Large intestine (tissue), 3 donors: Measurements from ENCODE around the gene MANEAL. TPM values are rescaled to one million over a fixed set of nuclear protein-coding genes. Genes with fewer than 3 reads are reported as not detected.

ENCODE experiments used
- DNase-seq, 2 donors: peaks; one replicate each; pipeline versions ENCODE4 v3.0.0 to v3.0.0-alpha.2; 2013
- H3K27ac ChIP-seq: one replicate; pipeline ENCODE4 v1.5.1; 2013; ENCODE audit warnings: low read length
- H3K27me3 ChIP-seq: 2 replicates; pipeline ENCODE4 v1.6.1; 2013; ENCODE audit warnings: low read length; ENCODE audit not compliant: control insufficient read depth, insufficient read depth
- H3K36me3 ChIP-seq: 2 replicates; pipeline ENCODE4 v1.6.1; 2013; ENCODE audit warnings: low read length; ENCODE audit not compliant: control insufficient read depth, insufficient read depth
- H3K4me1 ChIP-seq: one replicate; pipeline ENCODE4 v1.6.1; 2013; ENCODE audit warnings: low read length; ENCODE audit not compliant: control insufficient read depth, insufficient read depth
- H3K4me3 ChIP-seq: one replicate; pipeline ENCODE4 v1.5.1; 2013; ENCODE audit warnings: low read length
- H3K9me3 ChIP-seq: one replicate; pipeline ENCODE4 v1.6.1; 2013; ENCODE audit warnings: mild to moderate bottlenecking, low read depth, low read length, moderate library complexity; ENCODE audit not compliant: control insufficient read depth
- WGBS: methylation state at CpG from one replicate; pipeline ENCODE4 v1.1.5; 2013; ENCODE audit warnings: low lambda C conversion rate; ENCODE audit not compliant: insufficient coverage; 5-methylcytosine and 5-hydroxymethylcytosine counted together
- polyA plus RNA-seq: library from polyadenylated mRNA; unstranded; fragments of 120-200 nt; gene quantifications from one replicate; pipeline ENCODE4 v1.2.1, GENCODE V29; 2013

The MANEAL gene
- polyA plus RNA-seq, 1 donor, result 5.6 TPM

DNA sequence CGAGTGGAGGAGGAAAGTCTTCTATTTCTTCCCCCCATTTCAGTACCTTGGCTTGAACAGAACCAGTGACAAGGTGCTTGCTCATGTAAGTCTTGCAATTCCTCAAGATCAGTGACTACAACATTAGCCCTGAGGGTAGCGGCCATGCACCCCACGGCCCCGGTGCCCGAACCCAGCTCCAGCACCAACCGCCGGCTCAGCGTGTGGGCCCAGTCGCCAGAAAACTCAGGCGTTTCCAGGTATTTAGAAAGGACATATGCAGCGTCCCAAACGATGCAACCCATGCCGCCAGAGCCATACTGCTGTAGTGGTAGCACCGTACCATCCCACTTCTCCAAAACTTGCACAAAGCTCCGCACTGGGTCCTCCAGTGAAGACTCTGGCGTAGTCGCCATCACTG is 11.2 kb upstream of the MANEAL start:
- WGBS, result no CpG with 5 or more reads among the region's 17 CpGs
- no peaks in the 10 kb centered on the region for H3K9me3 ChIP-seq
- H3K4me3 ChIP-seq, result no peak overlapping the region
- no peaks in the 10 kb centered on the region for H3K4me1 ChIP-seq
- no peaks in the 10 kb centered on the region for H3K36me3 ChIP-seq
- no peak overlapping the region for H3K27ac ChIP-seq
- DNase-seq, result no peak
- H3K27me3 ChIP-seq, result no peaks in the 10 kb centered on the region

DNA sequence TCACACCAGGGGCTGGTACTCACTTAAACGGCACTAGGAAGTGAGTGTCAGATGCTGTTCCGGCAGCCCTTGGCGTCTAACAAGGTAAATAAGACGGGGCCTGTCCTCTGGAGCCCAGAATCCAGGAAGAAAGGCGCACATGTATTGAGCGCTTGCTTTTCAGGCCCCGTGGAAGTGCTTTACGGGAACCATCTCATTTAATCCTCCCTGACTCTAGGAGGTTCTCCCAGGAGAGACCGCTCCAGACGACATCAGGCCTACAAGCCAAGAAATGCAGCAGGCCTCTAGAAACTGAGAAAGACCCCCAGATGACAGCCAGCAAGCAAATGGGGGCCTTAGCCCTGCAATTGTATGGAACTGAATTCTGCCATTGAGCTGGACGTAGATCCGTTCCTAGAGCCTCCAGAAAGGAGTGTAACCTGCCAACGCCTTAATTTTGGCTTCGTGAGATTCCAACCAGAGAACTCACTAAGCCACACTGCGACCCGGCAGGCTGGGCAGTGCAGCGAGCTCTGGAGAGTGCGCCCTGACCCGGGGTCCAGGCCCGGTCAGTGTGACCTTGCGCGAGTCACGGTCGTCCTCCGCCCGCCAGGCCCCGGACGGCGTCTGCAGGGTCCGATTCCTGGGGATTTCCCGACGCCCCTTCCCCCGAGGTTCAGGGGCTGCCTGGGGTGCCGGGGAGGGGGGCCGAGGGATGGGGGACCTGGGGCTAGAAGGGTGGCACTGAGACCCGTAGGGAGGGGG is 532 bp upstream of the MANEAL start:
- no peak overlapping the region for H3K27ac ChIP-seq
- H3K27me3 ChIP-seq, result peaks cover 36% of the 10 kb centered on the region
- H3K4me3 ChIP-seq, result no peak overlapping the region
- no peak for DNase-seq
- no CpG with 5 or more reads among the region's 36 CpGs for WGBS
- no peaks in the 10 kb centered on the region for H3K9me3 ChIP-seq
- peaks cover 3% of the 10 kb centered on the region for H3K4me1 ChIP-seq
- H3K36me3 ChIP-seq, result no peaks in the 10 kb centered on the region

DNA sequence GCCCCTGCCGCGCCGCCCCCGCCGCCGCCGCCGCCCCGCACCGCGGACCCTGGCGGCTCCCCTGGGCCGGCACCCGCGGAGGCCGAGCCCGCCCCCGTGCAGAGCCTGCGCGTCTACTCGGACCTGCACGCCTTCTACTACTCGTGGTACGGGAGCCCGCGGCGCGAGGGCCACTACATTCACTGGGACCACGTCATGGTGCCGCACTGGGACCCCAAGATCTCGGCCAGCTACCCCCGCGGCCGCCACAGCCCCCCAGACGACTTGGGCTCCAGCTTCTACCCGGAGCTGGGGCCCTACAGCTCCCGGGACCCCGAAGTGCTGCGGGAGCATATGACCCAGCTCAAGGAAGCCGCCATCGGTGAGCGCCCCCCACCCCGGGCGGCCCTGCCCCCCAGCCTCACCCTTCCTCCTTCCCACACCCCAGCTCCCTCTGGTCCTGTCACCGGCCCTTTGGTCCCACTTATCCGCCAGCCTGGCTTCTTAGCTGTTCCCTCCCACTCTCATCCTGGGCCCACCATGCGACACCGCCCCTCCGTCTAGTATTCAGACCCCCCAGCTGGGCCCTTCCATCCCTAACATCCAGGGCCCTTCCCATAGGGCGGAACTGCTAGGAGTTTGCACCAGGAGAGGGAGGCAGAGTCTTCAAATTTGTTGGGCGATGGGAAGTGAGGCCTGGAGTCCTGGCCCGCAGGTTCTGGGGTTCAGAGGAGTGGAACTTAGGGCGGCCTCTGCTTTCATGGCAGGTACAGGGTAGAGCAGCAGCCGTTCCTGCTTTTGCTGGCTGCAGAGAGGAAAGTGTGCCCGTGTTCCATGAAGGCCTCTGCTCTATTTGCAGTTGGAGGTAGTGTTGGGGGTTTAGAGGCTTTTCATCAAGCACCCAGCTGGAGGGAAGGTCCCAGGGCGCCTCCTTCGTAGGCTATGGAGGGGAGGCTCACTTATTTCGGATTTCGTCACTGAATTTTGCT is 1.0 kb downstream of the MANEAL start:
- Histone ChIP-seq H3K4me3 (peak overlapping the region; percentile 19), H3K9me3 (no peaks in the 10 kb centered on the region), H3K27me3 (peaks cover 36% of the 10 kb centered on the region), H3K27ac (no peak overlapping the region), H3K36me3 (peaks cover 4% of the 10 kb centered on the region), H3K4me1 (peaks cover 3% of the 10 kb centered on the region)
- DNase-seq, result no peak
- no CpG with 5 or more reads among the region's 59 CpGs for WGBS

DNA sequence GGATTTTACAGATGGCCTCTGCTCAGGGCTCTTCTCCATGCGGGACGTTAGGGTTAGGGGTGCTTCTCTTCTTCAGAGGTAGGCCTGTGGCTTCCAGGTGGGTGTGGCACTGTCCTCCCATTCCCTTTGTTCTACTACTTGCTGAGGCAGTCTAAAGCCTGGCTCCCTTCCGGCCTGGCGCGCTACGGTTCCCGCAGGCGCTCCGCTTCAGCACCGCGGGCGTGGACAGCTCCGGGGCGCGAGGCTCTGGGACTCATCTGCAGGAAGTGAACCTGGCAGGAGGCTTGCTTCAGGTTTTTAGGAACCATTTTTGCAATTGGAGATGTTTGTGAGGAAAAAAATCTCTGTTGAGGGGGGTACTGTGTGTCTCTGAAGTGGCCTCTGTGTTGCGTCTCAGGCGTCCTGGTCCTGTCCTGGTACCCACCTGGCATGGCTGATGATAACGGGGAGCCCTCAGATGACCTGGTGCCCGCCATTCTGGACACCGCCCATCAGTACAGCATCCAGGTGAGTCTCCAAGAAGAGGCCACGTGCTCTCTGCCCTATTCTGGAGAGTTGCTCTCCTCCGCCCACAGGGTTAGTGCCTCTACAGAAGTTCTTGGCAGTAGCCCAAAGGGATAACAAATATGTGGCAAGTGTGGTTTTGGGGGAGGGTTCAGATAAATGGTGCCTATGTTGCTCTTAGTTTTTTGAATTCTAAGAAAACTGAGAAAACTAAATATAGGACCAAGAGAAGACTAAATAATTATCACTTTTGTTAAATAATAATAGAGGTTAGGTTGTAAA is 1.9 kb downstream of the MANEAL start:
- WGBS, result no CpG with 5 or more reads among the region's 22 CpGs
- peaks cover 33% of the 10 kb centered on the region for H3K27me3 ChIP-seq

DNA sequence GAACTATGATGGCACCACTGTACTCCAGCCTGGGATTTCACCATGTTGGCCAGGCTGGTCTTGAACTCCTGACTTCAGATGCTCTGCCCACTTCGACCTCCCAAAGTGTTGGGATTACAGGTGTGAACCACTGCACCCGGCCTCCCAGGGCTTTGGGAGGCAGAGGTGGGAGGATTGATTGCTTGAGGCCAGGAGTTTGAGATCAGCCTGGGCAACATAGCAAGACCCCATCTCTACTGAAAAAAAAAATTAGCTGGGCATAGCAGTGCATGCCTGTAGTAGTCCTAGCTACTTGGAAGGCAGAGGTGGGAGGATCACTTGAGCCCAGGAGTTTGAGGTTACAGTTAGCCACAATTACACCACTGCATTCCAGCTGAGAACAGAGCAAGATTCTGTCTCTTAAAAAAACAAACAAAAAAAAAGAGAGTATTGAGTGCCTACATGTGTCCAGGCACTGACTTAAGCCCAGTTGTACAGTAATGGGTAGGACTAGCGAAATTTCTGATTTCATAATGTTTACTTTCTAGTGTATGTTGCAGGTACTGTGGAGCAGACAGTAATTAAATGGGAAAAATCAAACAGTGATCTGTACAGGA is 4.2 kb downstream of the MANEAL start:
- Histone ChIP-seq H3K27ac (no peak overlapping the region), H3K4me3 (no peak overlapping the region), H3K9me3 (no peaks in the 10 kb centered on the region), H3K27me3 (peaks cover 14% of the 10 kb centered on the region), H3K4me1 (peaks cover 3% of the 10 kb centered on the region), H3K36me3 (peaks cover 21% of the 10 kb centered on the region)
- WGBS, result 100% methylated on average over 1 of the region's 3 CpGs
- no peak for DNase-seq

More for the DNA sequence above, 1.9 kb downstream of the MANEAL start:
- Histone ChIP-seq H3K4me3 (no peak overlapping the region), H3K36me3 (peaks cover 9% of the 10 kb centered on the region), H3K27ac (no peak overlapping the region), H3K4me1 (peaks cover 3% of the 10 kb centered on the region), H3K9me3 (no peaks in the 10 kb centered on the region)
- DNase-seq, result peak; percentile 31 to 58

DNA sequence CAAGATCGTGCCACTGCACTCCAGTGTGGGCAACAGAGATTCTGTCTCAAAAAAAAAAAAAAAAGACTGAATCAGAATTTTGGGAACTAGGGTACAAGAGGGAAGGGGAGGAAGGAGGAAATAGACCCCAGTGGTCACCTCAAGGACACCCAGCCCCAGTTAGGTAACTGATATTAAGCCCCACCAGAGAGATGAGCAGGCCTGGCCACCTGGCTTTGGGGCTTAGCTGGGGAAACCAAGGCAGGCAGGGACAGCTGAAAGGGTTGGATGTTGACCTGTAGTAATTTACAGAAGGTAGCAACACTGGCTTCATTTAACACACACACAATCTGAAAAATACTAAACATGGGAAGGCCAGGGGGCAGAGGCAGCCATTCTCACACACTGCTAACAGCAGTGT is 8.8 kb downstream of the MANEAL start:
- H3K4me3 ChIP-seq, result no peak overlapping the region
- H3K9me3 ChIP-seq, result no peaks in the 10 kb centered on the region
- WGBS, result no CpG with 5 or more reads among the region's 1 CpG
- H3K27me3 ChIP-seq, result no peaks in the 10 kb centered on the region
- no peak for DNase-seq
- peaks cover 61% of the 10 kb centered on the region for H3K36me3 ChIP-seq
- peaks cover 6% of the 10 kb centered on the region for H3K4me1 ChIP-seq
- no peak overlapping the region for H3K27ac ChIP-seq

DNA sequence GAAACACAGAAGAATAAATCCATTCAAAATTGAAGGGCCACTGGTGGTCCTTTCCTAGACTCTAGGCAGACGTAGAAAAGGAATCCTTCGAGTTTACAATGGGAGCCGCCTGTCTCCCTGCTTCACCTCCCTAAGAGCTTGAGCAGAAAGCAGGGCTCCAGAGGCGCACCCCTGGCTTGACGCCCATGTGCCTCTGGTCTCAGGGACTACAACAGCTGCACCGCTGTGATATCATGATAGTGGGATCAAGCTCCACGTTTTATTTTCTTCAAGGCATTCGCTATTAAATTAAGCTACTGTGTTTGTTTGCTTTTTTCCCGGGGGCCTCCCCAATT is 13.5 kb downstream of the MANEAL start:
- Histone ChIP-seq H3K9me3 (no peaks in the 10 kb centered on the region), H3K27me3 (no peaks in the 10 kb centered on the region), H3K27ac (peak overlapping the region; percentile 51), H3K4me1 (peaks cover 12% of the 10 kb centered on the region), H3K36me3 (peaks cover 47% of the 10 kb centered on the region), H3K4me3 (peak overlapping the region; percentile 77)
- DNase-seq, result no peak
- no CpG with 5 or more reads among the region's 9 CpGs for WGBS

DNA sequence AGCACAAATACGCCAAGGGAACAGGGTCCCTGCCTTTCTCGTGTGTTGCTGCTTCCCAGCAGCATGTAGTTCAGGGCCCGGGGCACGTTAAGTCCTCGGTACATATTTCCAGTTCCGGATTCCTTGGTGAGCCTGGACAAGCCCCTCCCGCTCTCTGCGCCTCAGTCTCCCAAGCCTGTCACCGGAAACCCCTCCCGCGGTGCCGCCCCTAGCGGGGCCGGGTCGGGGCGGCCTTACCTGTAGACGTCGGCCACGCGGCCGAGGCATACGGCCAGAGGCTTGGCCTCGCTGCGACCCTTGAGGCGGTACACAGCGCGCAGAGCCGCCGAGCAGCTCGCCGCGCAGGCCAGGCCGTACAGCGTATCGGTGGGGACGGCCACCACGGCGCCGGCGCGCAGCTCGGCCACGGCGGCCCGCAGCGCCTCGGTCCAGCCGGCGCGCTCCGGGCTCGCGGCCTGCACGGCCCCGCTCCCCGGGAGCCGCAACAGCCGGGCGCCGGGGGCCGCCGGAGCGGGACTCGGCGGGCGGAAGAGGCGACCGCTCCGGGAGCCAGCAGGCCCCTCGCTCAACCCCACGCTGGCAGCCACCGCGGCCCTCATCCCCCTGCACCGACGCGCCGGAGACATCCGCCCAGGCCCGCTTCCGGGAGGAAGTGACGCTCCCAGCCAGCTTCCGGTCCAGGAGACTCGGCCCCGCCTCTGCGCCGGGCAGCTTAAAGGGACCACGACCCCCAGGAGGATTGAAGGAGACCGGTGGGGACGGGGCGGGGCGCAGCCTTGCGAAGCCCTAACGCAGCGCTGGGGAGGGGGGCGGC is 14.1 kb downstream of the MANEAL start, which contains the start of the genes C1orf122 and YRDC:
C1orf122 (plus strand) TSS at position 236 of the 814 bp plus-strand sequence. CDS start 615 bp downstream, outside the sequence.
YRDC (minus strand) TSS at position 654 of the 814 bp plus-strand sequence; CDS start at position 626, 28 bp downstream.
- WGBS, result no CpG with 5 or more reads among the region's 95 CpGs
- no peaks in the 10 kb centered on the region for H3K9me3 ChIP-seq
- H3K27ac ChIP-seq, result peak within 1 kb of the TSS; percentile 83
- peaks cover 41% of the 10 kb centered on the region for H3K36me3 ChIP-seq
- peak; percentile 90 to 94 for DNase-seq
- H3K27me3 ChIP-seq, result no peaks in the 10 kb centered on the region
- H3K4me3 ChIP-seq, result peak within 1 kb of the TSS; percentile 77
- H3K4me1 ChIP-seq, result peaks cover 12% of the 10 kb centered on the region
